A673 (cell line): Measurements from ENCODE around the gene ATP2B3. TPM values are rescaled to one million over a fixed set of nuclear protein-coding genes. Genes with fewer than 3 reads are reported as not detected.
A peak's percentile ranks its signal among the peaks of the same experiment; 100 is the strongest.

Experiments
- BruUV-seq: library from RNA; stranded (reverse); fragments of 400-500 nt; replicated peaks from 2 replicates; lab custom pipeline; 2021; lab: Mats Ljungman, UMichigan
- CTCF ChIA-PET: fragments of 300-600 bp; sonication (Branson Sonifier 250); formaldehyde crosslinking; loops from one replicate; lab custom pipeline; 2022; ENCODE audit warnings: antibody characterized with exemption; lab: Charles Lee
- POLR2A ChIA-PET: fragments of 300-600 bp; sonication (Branson Sonifier 250); formaldehyde crosslinking; loops from one replicate; lab custom pipeline; 2022; ENCODE audit warnings: antibody characterized with exemption; ENCODE audit not compliant: low non-redundant PET; lab: Charles Lee
- DNase-seq: peaks from one replicate; pipeline ENCODE4 v3.0.0-alpha.2; 2015; ENCODE audit warnings: low spot score
- H3K27ac ChIP-seq: fragments of 200-600 bp; sonication (generic); 2 replicates; pipeline ENCODE4 v1.5.1; 2016; ENCODE audit warnings: mixed run types, low read depth, mild to moderate bottlenecking, mixed read lengths, antibody characterized with exemption, low read length; ENCODE audit not compliant: poor library complexity, severe bottlenecking
- H3K27me3 ChIP-seq: fragments of 200-600 bp; sonication (generic); replicated peaks from 2 replicates; pipeline ENCODE4 v1.6.1; 2017; ENCODE audit warnings: mixed run types, low read depth, mild to moderate bottlenecking, mixed read lengths, antibody characterized with exemption, low read length; ENCODE audit not compliant: insufficient read depth, poor library complexity
- H3K36me3 ChIP-seq: fragments of 200-600 bp; sonication (generic); 2 replicates; pipeline ENCODE4 v1.6.1; 2016; ENCODE audit warnings: mixed run types, mild to moderate bottlenecking, mixed read lengths, antibody characterized with exemption, low read length; ENCODE audit not compliant: insufficient read depth, poor library complexity, severe bottlenecking
- H3K4me1 ChIP-seq: fragments of 200-600 bp; sonication (generic); 2 replicates; pipeline ENCODE4 v1.6.1; 2017; ENCODE audit warnings: mixed run types, mild to moderate bottlenecking, mixed read lengths, antibody characterized with exemption, low read length; ENCODE audit not compliant: insufficient read depth, poor library complexity, severe bottlenecking
- H3K4me3 ChIP-seq: fragments of 200-600 bp; sonication (generic); 2 replicates; pipeline ENCODE4 v1.5.1; 2016; ENCODE audit warnings: low read depth, mixed run types, mild to moderate bottlenecking, mixed read lengths, low read length; ENCODE audit not compliant: poor library complexity, severe bottlenecking
- H3K9me3 ChIP-seq: fragments of 200-600 bp; sonication (generic); 2 replicates; pipeline ENCODE4 v1.6.1; 2016; ENCODE audit warnings: mixed run types, low read depth, mild to moderate bottlenecking, mixed read lengths, antibody characterized with exemption, low read length; ENCODE audit not compliant: poor library complexity, severe bottlenecking
- EZH2 ChIP-seq: fragments of 200-600 bp; sonication (generic); IDR thresholded peaks from 2 replicates; pipeline ENCODE4 v1.6.1; 2017; ENCODE audit warnings: borderline replicate concordance, low read depth, mild to moderate bottlenecking, mixed read lengths, antibody characterized with exemption, low read length; ENCODE audit not compliant: poor library complexity, severe bottlenecking
- intact Hi-C: fragments of 100-400 bp; cut with micrococcal nuclease; formaldehyde crosslinking; loops from one replicate; pipeline ENCODE4 v1.10.0; 2022; ENCODE audit not compliant: unreplicated experiment
- total RNA-seq: library from RNA; stranded (reverse); gene quantifications from 2 replicates; pipeline ENCODE4 v1.2.3, GENCODE V29; 2021
- TF ChIP-seq, protein P1 (sequence below): fragments of 300-800, 200-600 bp; sonication (generic); conservative IDR thresholded peaks from 2 replicates; pipeline ENCODE4 v1.5.1; 2017; ENCODE audit warnings: low read depth, mild to moderate bottlenecking, antibody characterized with exemption, low read length, moderate library complexity, mixed read lengths

The ATP2B3 gene
- total RNA-seq, 1 experiment from 2014 or later = 0.11 TPM

DNA sequence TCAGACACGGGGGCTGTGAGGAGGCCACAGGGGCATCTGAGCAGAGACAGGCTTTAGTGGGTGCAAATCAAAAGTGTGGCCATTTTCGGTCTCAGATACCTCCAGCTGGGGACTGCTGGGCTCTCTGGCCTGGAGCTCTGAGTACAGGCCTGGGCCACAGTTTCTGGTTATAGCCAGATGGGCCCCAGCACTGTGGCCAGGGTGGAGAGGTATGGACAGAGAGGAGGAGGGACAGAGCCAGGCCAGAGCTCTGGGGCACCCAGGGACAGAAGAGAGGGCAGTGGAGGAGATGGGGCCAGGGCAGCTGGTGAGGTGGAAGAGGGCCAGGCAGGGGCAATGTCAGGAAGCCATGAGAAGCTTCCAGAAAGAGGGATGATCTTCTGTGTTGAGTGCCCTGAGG lies 61.4 kb downstream of the ATP2B3 start:
- H3K27me3 ChIP-seq = no peaks in the 10 kb centered on the region
- H3K4me3 ChIP-seq = no peak overlapping the region
- TF ChIP-seq, protein P1, sequence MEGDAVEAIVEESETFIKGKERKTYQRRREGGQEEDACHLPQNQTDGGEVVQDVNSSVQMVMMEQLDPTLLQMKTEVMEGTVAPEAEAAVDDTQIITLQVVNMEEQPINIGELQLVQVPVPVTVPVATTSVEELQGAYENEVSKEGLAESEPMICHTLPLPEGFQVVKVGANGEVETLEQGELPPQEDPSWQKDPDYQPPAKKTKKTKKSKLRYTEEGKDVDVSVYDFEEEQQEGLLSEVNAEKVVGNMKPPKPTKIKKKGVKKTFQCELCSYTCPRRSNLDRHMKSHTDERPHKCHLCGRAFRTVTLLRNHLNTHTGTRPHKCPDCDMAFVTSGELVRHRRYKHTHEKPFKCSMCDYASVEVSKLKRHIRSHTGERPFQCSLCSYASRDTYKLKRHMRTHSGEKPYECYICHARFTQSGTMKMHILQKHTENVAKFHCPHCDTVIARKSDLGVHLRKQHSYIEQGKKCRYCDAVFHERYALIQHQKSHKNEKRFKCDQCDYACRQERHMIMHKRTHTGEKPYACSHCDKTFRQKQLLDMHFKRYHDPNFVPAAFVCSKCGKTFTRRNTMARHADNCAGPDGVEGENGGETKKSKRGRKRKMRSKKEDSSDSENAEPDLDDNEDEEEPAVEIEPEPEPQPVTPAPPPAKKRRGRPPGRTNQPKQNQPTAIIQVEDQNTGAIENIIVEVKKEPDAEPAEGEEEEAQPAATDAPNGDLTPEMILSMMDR = no peak
- no peak for TF ChIP-seq EZH2
- H3K9me3 ChIP-seq = no peaks in the 10 kb centered on the region
- CTCF ChIA-PET = no interaction called here
- no peaks in the 10 kb centered on the region for H3K4me1 ChIP-seq
- H3K36me3 ChIP-seq = no peaks in the 10 kb centered on the region
- POLR2A ChIA-PET = no interaction called here
- no peak overlapping the region for H3K27ac ChIP-seq
- intact Hi-C loops = no loop called here
- BruUV-seq = no TSS peak
- no peak for DNase-seq

DNA sequence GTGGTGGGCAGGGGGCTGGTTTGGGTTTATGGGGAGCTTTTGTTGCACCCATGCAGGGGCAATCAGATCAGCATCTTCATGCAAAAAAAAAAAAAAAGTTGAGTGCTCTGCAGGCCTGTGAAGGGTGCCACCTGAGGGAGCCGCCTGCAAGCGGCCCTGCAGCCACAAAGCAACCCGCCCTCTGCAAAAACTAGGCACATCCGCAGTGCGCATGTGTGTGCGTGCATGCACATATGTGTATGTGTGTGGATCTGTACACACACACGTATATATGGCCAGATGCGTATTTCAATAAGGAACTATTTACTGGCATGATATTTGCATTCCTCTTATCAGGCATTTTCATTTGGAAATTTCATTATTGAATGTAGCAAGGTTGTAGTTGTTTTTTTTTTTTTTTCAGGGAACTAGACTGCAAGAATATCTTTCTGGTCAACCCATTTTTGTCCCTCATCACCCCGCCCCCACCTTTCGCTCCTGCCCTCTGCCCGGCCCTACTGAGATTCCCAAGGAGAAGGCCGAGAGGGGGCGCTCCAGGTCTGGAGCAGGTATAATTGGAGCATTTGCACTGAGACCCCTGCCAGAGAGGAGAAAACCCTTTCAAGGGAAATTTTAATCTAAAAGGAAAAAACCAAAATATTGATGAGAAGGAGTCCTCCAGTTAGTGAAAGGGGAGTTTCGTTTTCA lies 63.4 kb downstream of the ATP2B3 start:
- H3K9me3 ChIP-seq = no peaks in the 10 kb centered on the region
- ChIA-PET POLR2A (no interaction called here), CTCF (interaction anchor here (0.7 kb wide), 1 partner anchor 27 kb away, joined by 7 read pairs; no protein-coding TSS in a partner anchor)
- H3K36me3 ChIP-seq = no peaks in the 10 kb centered on the region
- peak; percentile 12 for DNase-seq
- no TSS peak for BruUV-seq
- H3K27me3 ChIP-seq = no peaks in the 10 kb centered on the region
- H3K4me1 ChIP-seq = no peaks in the 10 kb centered on the region
- H3K27ac ChIP-seq = no peak overlapping the region
- intact Hi-C loops = no loop called here
- TF ChIP-seq, protein P1 = peak; percentile 58
- no peak for TF ChIP-seq EZH2
- H3K4me3 ChIP-seq = no peak overlapping the region

DNA sequence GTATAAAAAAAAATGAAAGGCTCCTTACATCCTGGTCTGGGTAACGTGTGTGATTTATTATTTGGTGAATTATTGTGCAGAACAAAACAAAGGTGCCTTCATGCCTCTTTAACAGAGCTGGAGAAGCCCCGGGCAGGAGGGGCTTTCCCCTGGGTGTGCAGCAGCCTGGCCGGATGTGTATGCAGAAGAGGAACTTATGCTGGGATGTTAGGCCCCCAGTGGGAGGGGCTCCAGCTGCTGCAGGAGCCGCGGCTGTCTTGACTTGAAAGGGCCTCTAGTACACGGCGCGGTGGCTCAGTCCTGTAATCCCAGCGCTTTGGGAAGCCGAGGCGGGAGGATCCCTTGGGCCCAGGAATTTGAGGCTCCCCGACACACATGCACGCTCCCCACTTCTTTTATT lies 65.5 kb downstream of the ATP2B3 start:
- DNase-seq = peak; percentile 33
- ChIA-PET CTCF (no interaction called here), POLR2A (no interaction called here)
- no peaks in the 10 kb centered on the region for H3K9me3 ChIP-seq
- H3K36me3 ChIP-seq = no peaks in the 10 kb centered on the region
- no peak overlapping the region for H3K4me3 ChIP-seq
- H3K27ac ChIP-seq = no peak overlapping the region
- TF ChIP-seq EZH2 = no peak
- TF ChIP-seq, protein P1 = no peak
- no TSS peak for BruUV-seq
- H3K27me3 ChIP-seq = no peaks in the 10 kb centered on the region
- intact Hi-C loops = no loop called here
- no peaks in the 10 kb centered on the region for H3K4me1 ChIP-seq
